Measurements from ENCODE around the gene CEP170B. TPM values are rescaled to one million over a fixed set of nuclear protein-coding genes. Genes with fewer than 3 reads are reported as not detected.
"Not testable (repeated sequence)": the region's sequence is repeated elsewhere in the genome, so short reads cannot be mapped to it uniquely, and the experiment has no call there.

CEP170B gene
- total and polyA plus RNA-seq, 4 donors, result 1.5 to 10.9 (median 6.7) TPM

DNA sequence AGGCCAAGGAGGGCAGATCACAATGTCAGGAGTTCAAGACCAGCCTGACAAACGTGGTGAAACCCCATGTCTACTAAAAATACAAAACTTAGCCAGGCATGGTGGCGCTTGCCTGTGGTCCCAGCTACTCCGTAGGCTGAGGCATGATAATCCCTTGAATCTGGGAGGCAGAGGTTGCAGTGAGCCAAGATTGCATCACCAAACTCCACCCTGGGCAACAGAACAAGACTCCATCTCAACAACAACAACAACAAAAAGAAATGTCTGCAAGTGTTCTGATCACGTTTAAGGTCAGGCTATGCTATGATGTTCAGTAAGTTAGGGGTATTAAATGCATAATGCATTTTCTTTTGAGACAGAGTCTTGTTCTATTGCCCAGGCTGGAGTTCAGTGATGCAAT is 52.9 kb downstream of the CEP170B start:
- Histone ChIP-seq H3K4me3 (ENCODE audit: low read depth in 1 of 3, low read length in 3 of 3) (no peak overlapping the region), H3K9ac (ENCODE audit: low read depth in 1 of 2, low read length in 2 of 2) (no peak overlapping the region), H3K9me3 (ENCODE audit: control insufficient read depth in 4 of 4, low read length in 3 of 4) (no peaks in the 10 kb centered on the region), H3K4me1 (ENCODE audit: control insufficient read depth in 4 of 4, insufficient read depth in 4 of 4, low read length in 3 of 4) (no peaks in the 10 kb centered on the region), H3K27me3 (ENCODE audit: control insufficient read depth in 4 of 4, insufficient read depth in 4 of 4, low read length in 3 of 4) (peaks cover 0 to 4% (median 0%) of the 10 kb centered on the region in 4 donors), H3K36me3 (ENCODE audit: control insufficient read depth in 4 of 4, insufficient read depth in 3 of 4, low read depth in 1 of 4, low read length in 3 of 4) (no peaks in the 10 kb centered on the region), H3K27ac (ENCODE audit: low read depth in 1 of 2, low read length in 2 of 2) (no peak overlapping the region)
- DNase-seq (ENCODE audit: low spot score), result no peak
- TF ChIP-seq HNF4A (conservative IDR thresholded peaks at IDR 0.05), result no peak
- no peak for TF ChIP-seq GABPA (IDR thresholded peaks at IDR 0.05 in 1 of 2, conservative IDR thresholded peaks at IDR 0.05 in 1 of 2)
- no peak for TF ChIP-seq RXRA (IDR thresholded peaks at IDR 0.05)
- TF ChIP-seq, protein P1, sequence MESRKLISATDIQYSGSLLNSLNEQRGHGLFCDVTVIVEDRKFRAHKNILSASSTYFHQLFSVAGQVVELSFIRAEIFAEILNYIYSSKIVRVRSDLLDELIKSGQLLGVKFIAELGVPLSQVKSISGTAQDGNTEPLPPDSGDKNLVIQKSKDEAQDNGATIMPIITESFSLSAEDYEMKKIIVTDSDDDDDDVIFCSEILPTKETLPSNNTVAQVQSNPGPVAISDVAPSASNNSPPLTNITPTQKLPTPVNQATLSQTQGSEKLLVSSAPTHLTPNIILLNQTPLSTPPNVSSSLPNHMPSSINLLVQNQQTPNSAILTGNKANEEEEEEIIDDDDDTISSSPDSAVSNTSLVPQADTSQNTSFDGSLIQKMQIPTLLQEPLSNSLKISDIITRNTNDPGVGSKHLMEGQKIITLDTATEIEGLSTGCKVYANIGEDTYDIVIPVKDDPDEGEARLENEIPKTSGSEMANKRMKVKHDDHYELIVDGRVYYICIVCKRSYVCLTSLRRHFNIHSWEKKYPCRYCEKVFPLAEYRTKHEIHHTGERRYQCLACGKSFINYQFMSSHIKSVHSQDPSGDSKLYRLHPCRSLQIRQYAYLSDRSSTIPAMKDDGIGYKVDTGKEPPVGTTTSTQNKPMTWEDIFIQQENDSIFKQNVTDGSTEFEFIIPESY (IDR thresholded peaks at IDR 0.05), result no peak
- TF ChIP-seq HNF4G (IDR thresholded peaks at IDR 0.05), result no peak
- no peak for TF ChIP-seq YY1 (IDR thresholded peaks at IDR 0.05)
- TF ChIP-seq SP1 (IDR thresholded peaks at IDR 0.05), result no peak
- WGBS, result 71% methylated on average over 4 of the region's 4 CpGs

DNA sequence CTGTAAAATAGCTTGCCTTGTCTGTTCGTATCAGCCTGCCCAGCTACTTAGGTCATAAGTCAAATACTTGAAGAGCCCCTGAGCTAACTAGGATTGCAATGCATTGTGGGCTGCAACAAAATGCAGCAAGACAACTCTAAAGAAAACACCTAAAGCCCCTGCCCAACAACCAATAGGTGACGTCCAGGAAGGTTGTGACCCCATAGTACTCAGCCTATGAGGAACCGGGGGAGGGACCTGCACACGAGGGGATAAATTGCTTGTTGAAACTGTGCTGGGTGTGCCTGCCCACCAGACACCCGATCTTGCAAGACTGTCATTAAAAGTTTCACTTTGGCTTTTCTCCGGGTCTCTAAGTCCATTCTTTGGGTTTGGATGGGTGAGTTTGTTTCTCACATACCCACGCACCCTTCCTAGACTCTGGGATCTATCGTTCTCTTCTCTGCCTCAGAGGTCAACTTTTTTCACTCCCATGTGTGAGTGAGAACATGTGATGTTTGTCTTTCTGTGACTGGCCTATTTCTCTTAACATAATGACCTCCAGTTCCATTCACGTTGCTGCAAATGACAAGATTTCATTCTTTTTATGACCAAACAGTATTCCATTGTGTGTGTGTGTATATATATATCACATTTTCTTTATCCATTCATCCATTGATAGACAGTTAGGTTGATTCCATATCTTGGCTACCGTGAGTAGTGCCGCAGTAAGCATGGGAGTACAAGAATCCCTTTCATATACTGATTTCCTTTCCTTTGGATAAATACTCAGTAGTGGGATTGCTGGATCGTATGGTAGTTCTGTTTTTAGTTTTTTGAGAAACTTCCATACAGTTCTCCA is 54.3 kb downstream of the CEP170B start:
- H3K27ac ChIP-seq (ENCODE audit: low read depth in 1 of 2, low read length in 2 of 2); DNase-seq (ENCODE audit: low spot score); H3K4me3 ChIP-seq (ENCODE audit: low read depth in 1 of 3, low read length in 3 of 3); H3K4me1 ChIP-seq (ENCODE audit: control insufficient read depth in 4 of 4, insufficient read depth in 4 of 4, low read length in 3 of 4); H3K9me3 ChIP-seq (ENCODE audit: control insufficient read depth in 4 of 4, low read length in 3 of 4); H3K36me3 ChIP-seq (ENCODE audit: control insufficient read depth in 4 of 4, insufficient read depth in 3 of 4, low read depth in 1 of 4, low read length in 3 of 4); H3K27me3 ChIP-seq (ENCODE audit: control insufficient read depth in 4 of 4, insufficient read depth in 4 of 4, low read length in 3 of 4); H3K9ac ChIP-seq (ENCODE audit: low read depth in 1 of 2, low read length in 2 of 2): not testable (repeated sequence)
- 72% methylated on average over 12 of the region's 12 CpGs for WGBS

DNA sequence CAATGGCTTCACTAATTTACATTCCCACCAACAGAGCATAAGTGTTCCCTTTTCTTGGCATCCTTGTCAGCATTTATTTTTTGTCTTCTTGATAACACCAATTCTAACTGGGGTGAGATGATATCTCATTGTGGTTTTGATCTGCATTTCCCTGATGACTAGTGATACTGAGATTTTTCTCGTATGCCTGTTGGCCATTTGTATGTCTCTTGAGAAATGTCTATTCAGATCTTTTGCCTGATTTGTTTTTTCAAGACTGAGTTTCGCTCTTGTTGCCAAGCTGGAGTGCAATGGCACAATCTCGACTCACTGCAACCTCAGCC is 54.9 kb downstream of the CEP170B start:
- no peak for DNase-seq (ENCODE audit: low spot score)
- no peak for TF ChIP-seq GABPA (IDR thresholded peaks at IDR 0.05 in 1 of 2, conservative IDR thresholded peaks at IDR 0.05 in 1 of 2)
- TF ChIP-seq HNF4A (conservative IDR thresholded peaks at IDR 0.05), result no peak
- TF ChIP-seq JUND (IDR thresholded peaks at IDR 0.05), result no peak
- WGBS, result 55% methylated on average over 3 of the region's 3 CpGs
- Histone ChIP-seq H3K9me3 (ENCODE audit: control insufficient read depth in 4 of 4, low read length in 3 of 4) (peaks cover 0 to 4% (median 0%) of the 10 kb centered on the region in 4 donors), H3K4me1 (ENCODE audit: control insufficient read depth in 4 of 4, insufficient read depth in 4 of 4, low read length in 3 of 4) (no peaks in the 10 kb centered on the region), H3K27ac (ENCODE audit: low read depth in 1 of 2, low read length in 2 of 2) (no peak overlapping the region), H3K27me3 (ENCODE audit: control insufficient read depth in 4 of 4, insufficient read depth in 4 of 4, low read length in 3 of 4) (no peaks in the 10 kb centered on the region), H3K4me3 (ENCODE audit: low read depth in 1 of 3, low read length in 3 of 3) (no peak overlapping the region), H3K9ac (ENCODE audit: low read depth in 1 of 2, low read length in 2 of 2) (no peak overlapping the region), H3K36me3 (ENCODE audit: control insufficient read depth in 4 of 4, insufficient read depth in 3 of 4, low read depth in 1 of 4, low read length in 3 of 4) (no peaks in the 10 kb centered on the region)

DNA sequence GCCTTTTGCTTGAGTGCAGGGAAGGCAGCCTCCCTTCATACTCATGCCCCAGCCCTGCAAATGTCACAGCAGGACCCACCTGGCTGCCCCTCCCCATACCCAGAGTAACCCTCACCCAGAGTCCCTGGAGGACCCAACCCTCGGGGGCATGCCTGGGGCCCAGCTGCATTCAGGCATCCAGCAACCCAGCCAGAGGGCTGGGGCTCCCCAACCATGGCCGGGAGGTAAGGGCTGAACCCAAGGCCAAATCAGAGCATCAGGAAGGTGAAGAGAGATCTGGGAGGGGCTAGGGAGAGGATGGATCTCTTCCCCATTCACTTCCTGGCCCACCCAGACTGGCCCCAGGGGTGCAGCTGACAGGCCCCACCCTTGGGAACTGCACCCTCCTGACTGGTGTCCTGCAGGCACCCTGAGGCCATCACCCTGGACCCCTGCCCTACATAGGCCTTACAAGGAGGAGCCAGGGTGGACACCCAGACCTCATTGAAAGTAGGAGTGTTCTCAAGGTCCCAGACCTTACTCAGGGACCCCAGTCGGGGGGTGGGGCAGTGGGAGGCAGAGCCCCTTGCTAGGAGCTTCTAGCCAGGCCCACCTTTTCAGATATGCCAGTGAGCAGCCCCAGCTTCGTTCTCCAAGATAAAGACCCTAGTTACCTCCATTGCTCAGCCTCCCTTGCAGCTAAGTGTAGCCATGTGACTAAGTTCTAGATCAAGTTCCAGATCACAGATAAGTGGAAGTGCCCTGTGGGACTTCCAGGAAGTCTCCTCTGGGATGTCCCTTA is 58.8 kb downstream of the CEP170B start:
- no peaks in the 10 kb centered on the region for H3K4me1 ChIP-seq (ENCODE audit: control insufficient read depth in 4 of 4, insufficient read depth in 4 of 4, low read length in 3 of 4)
- no peak overlapping the region for H3K4me3 ChIP-seq (ENCODE audit: low read depth in 1 of 3, low read length in 3 of 3)
- H3K36me3 ChIP-seq (ENCODE audit: control insufficient read depth in 4 of 4, insufficient read depth in 3 of 4, low read depth in 1 of 4, low read length in 3 of 4), result no peaks in the 10 kb centered on the region
- TF ChIP-seq JUND (IDR thresholded peaks at IDR 0.05) (no peak), FOXA2 (IDR thresholded peaks at IDR 0.05) (no peak), TAF1 (conservative IDR thresholded peaks at IDR 0.05) (no peak), HNF4G (IDR thresholded peaks at IDR 0.05) (no peak), EGR1 (IDR thresholded peaks at IDR 0.05; ENCODE audit: low read depth in 2 of 2) (no peak)
- TF ChIP-seq, protein P2, sequence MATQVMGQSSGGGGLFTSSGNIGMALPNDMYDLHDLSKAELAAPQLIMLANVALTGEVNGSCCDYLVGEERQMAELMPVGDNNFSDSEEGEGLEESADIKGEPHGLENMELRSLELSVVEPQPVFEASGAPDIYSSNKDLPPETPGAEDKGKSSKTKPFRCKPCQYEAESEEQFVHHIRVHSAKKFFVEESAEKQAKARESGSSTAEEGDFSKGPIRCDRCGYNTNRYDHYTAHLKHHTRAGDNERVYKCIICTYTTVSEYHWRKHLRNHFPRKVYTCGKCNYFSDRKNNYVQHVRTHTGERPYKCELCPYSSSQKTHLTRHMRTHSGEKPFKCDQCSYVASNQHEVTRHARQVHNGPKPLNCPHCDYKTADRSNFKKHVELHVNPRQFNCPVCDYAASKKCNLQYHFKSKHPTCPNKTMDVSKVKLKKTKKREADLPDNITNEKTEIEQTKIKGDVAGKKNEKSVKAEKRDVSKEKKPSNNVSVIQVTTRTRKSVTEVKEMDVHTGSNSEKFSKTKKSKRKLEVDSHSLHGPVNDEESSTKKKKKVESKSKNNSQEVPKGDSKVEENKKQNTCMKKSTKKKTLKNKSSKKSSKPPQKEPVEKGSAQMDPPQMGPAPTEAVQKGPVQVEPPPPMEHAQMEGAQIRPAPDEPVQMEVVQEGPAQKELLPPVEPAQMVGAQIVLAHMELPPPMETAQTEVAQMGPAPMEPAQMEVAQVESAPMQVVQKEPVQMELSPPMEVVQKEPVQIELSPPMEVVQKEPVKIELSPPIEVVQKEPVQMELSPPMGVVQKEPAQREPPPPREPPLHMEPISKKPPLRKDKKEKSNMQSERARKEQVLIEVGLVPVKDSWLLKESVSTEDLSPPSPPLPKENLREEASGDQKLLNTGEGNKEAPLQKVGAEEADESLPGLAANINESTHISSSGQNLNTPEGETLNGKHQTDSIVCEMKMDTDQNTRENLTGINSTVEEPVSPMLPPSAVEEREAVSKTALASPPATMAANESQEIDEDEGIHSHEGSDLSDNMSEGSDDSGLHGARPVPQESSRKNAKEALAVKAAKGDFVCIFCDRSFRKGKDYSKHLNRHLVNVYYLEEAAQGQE (IDR thresholded peaks at IDR 0.05), result no peak
- WGBS, result 86% methylated on average over 4 of the region's 4 CpGs
- no peaks in the 10 kb centered on the region for H3K27me3 ChIP-seq (ENCODE audit: control insufficient read depth in 4 of 4, insufficient read depth in 4 of 4, low read length in 3 of 4)
- peaks cover 0 to 4% (median 0%) of the 10 kb centered on the region in 4 donors for H3K9me3 ChIP-seq (ENCODE audit: control insufficient read depth in 4 of 4, low read length in 3 of 4)
- no peak for DNase-seq (ENCODE audit: low spot score)
- no peak overlapping the region for H3K27ac ChIP-seq (ENCODE audit: low read depth in 1 of 2, low read length in 2 of 2)
- no peak overlapping the region for H3K9ac ChIP-seq (ENCODE audit: low read depth in 1 of 2, low read length in 2 of 2)
